A549 (cell line): ENCODE data around the gene RGS5. TPM values are rescaled to one million over a fixed set of nuclear protein-coding genes. Genes with fewer than 3 reads are reported as not detected.

ENCODE experiments used
- ATAC-seq, 2 experiments: fragments of 200-7000 bp in 1 of 2; fragments of >200 bp in 1 of 2; cut with Nextera tagmentation in 1 of 2; cut with Tn5 transposase in 1 of 2; 3 replicates each; pipeline versions ENCODE4 v1.8.0 to v1.9.1; 2018 to 2020; ENCODE audit warnings: mild to moderate bottlenecking in 1 of 2, moderate library complexity in 1 of 2
- CTCF ChIA-PET: fragments of 300-600 bp; sonication (Branson Sonifier 250); formaldehyde crosslinking; extraction: SDS; loops from one replicate; lab custom pipeline; 2021; ENCODE audit warnings: antibody characterized with exemption, inconsistent platforms; lab: Yijun Ruan, JAX
- POLR2A ChIA-PET: fragments of 350-600 bp; formaldehyde crosslinking; extraction: SDS; loops from one replicate; lab custom pipeline; 2021; ENCODE audit warnings: antibody characterized with exemption, inconsistent platforms; lab: Yijun Ruan, JAX
- DNase-seq, 2 experiments: peaks; one replicate each; pipeline versions ENCODE4 v3.0.0 to v3.0.0-alpha.2; 2011 to 2016; ENCODE audit warnings: low read depth in 1 of 2, low spot score in 1 of 2
- FAIRE-seq: peaks from 2 replicates; lab custom pipeline; 2011; peaks lifted over from hg19 to GRCh38; lab: Jason Lieb, UNC
- H3K27ac ChIP-seq, 2 experiments: fragments of >200 bp; sonication (Bioruptor Twin); formaldehyde crosslinking; 3 replicates each; pipeline ENCODE4 v1.5.1; 2016 to 2017
- H3K4me1 ChIP-seq: fragments of >200 bp; sonication (Bioruptor Twin); formaldehyde crosslinking; 3 replicates; pipeline ENCODE4 v1.6.1; 2016
- H3K4me2 ChIP-seq: fragments of >200 bp; sonication (Bioruptor Twin); formaldehyde crosslinking; 3 replicates; pipeline ENCODE4 v1.6.1; 2016
- H3K4me3 ChIP-seq: fragments of >200 bp; sonication (Bioruptor Twin); formaldehyde crosslinking; 3 replicates; pipeline ENCODE4 v1.5.1; 2016
- H3K9me3 ChIP-seq: fragments of >200 bp; sonication (Bioruptor Twin); formaldehyde crosslinking; 3 replicates; pipeline ENCODE4 v1.6.1; 2016
- BCL3 ChIP-seq: fragments of >200 bp; sonication (Bioruptor Twin); formaldehyde crosslinking; IDR thresholded peaks from 3 replicates; pipeline ENCODE4 v1.6.1; 2016
- BHLHE40 ChIP-seq: IDR thresholded peaks from 2 replicates; pipeline ENCODE4 v1.6.1; 2012; ENCODE audit warnings: low read depth, low read length, inconsistent platforms
- CEBPB ChIP-seq, 2 experiments: fragments of >200 bp in 1 of 2; sonication (Bioruptor Twin) in 1 of 2; formaldehyde crosslinking in 1 of 2; IDR thresholded peaks; 2 replicates each; pipeline ENCODE4 v1.6.1; 2012 to 2016
- CHD2 ChIP-seq: fragments of 150-350 bp; IDR thresholded peaks from 2 replicates; pipeline ENCODE4 v1.6.1; 2014; ENCODE audit warnings: low read length; ENCODE audit not compliant: partially characterized antibody
- EHF ChIP-seq: fragments of 250-450 bp; sonication (Bioruptor Pico); IDR thresholded peaks from 2 replicates; pipeline ENCODE4 v1.5.0; 2020; ENCODE audit warnings: mild to moderate bottlenecking
- ESRRA ChIP-seq: fragments of 150-350 bp; IDR thresholded peaks from 2 replicates; pipeline ENCODE4 v1.6.1; 2014; ENCODE audit warnings: mild to moderate bottlenecking, low read length, borderline replicate concordance
- FOSL2 ChIP-seq, 2 experiments: fragments of 450-650 bp in 1 of 2; fragments of >200 bp in 1 of 2; sonication (Bioruptor Twin) in 1 of 2; formaldehyde crosslinking; IDR thresholded peaks; 2 replicates each; pipeline versions ENCODE4 v1.5.0 to v1.6.1; 2016 to 2020; ENCODE audit warnings: mild to moderate bottlenecking in 1 of 2, moderate library complexity in 1 of 2
- HEYL ChIP-seq: fragments of 250-450 bp; sonication (Bioruptor Pico); IDR thresholded peaks from 2 replicates; pipeline ENCODE4 v1.8.0; 2021; ENCODE audit warnings: mild to moderate bottlenecking, moderate library complexity
- HMGXB4 ChIP-seq: fragments of 250-450 bp; sonication (Bioruptor Pico); IDR thresholded peaks from 2 replicates; pipeline ENCODE4 v1.5.0; 2021; ENCODE audit warnings: mild to moderate bottlenecking, moderate library complexity, borderline replicate concordance
- HOXA7 ChIP-seq: fragments of 250-450 bp; sonication (Bioruptor Pico); IDR thresholded peaks from 2 replicates; pipeline ENCODE4 v1.5.0; 2020; ENCODE audit warnings: mild to moderate bottlenecking, moderate library complexity
- KDM1A ChIP-seq: fragments of 200-600 bp; sonication (generic); IDR thresholded peaks from 2 replicates; pipeline ENCODE4 v1.6.1; 2016; ENCODE audit warnings: low read depth, mild to moderate bottlenecking
- MAZ ChIP-seq: fragments of 150-350 bp; IDR thresholded peaks from 2 replicates; pipeline ENCODE4 v1.6.1; 2014; ENCODE audit warnings: antibody characterized with exemption, low read depth, low read length, borderline replicate concordance
- NR3C1 ChIP-seq: fragments of >200 bp; sonication (Bioruptor Twin); formaldehyde crosslinking; IDR thresholded peaks from 3 replicates; pipeline ENCODE4 v1.6.1; 2017
- PBX3 ChIP-seq: IDR thresholded peaks from 2 replicates; pipeline ENCODE4 v1.6.1; 2012
- POLR2A ChIP-seq: IDR thresholded peaks from 2 replicates; pipeline ENCODE4 v1.6.1; 2012; ENCODE audit warnings: mild to moderate bottlenecking, low read length
- RARB ChIP-seq: fragments of 250-450 bp; sonication (Bioruptor Pico); IDR thresholded peaks from 2 replicates; pipeline ENCODE4 v1.8.0; 2021; ENCODE audit warnings: mild to moderate bottlenecking, moderate library complexity
- TP53 ChIP-seq: fragments of 250-450 bp; sonication (Bioruptor Pico); IDR thresholded peaks from 2 replicates; pipeline ENCODE4 v1.5.0; 2021; ENCODE audit warnings: mild to moderate bottlenecking, moderate library complexity
- USF2 ChIP-seq: fragments of 450-650 bp; IDR thresholded peaks from 2 replicates; pipeline ENCODE4 v1.6.1; 2014; ENCODE audit warnings: antibody characterized with exemption
- ZNF302 ChIP-seq: fragments of 250-450 bp; sonication (Bioruptor Pico); IDR thresholded peaks from 2 replicates; pipeline ENCODE4 v1.9.0; 2021; ENCODE audit warnings: inconsistent platforms, mild to moderate bottlenecking, moderate library complexity
- ZSCAN20 ChIP-seq: fragments of 250-450 bp; sonication (Bioruptor Pico); IDR thresholded peaks from 2 replicates; pipeline ENCODE4 v1.8.0; 2022; ENCODE audit warnings: mild to moderate bottlenecking, moderate library complexity
- WGBS: methylation state at CpG from one replicate; pipeline ENCODE4 v1.1.6; 2017; ENCODE audit errors: missing lambda C conversion rate; 5-methylcytosine and 5-hydroxymethylcytosine counted together
- polyA plus RNA-seq, 4 experiments: library from polyadenylated mRNA; depleted of rRNA in 3 of 4; stranded (reverse); fragments of >200 nt; fragmentation: RNase III in 1 of 4; extraction: RNeasy Plus Mini Kit Qiagen cat#74134 plus additional on column Dnase treatment in 1 of 4; gene quantifications; 2 replicates in 3 of 4; 3 replicates in 1 of 4; pipeline ENCODE4 v1.2.3, GENCODE V29; 2011 to 2017
- TF ChIP-seq, protein P1 (sequence below): IDR thresholded peaks from 2 replicates; pipeline ENCODE4 v1.6.1; 2012; ENCODE audit warnings: low read depth, borderline replicate concordance
- TF ChIP-seq, protein P2 (sequence below): IDR thresholded peaks from 2 replicates; pipeline ENCODE4 v1.6.1; 2012

RGS5 gene
- polyA plus RNA-seq, 2 of the 4 experiments (the other 2 are of a cell fraction): 2.2 to 6.5 TPM

GRCh38 chr1:163196449-163196787, 6.3 kb downstream of the RGS5 start (continued):
- TF ChIP-seq USF2 (no peak), NR3C1 (no peak)

GRCh38 chr1:163195728-163196448, 6.8 kb downstream of the RGS5 start:
- FAIRE-seq: no peak
- no peak for DNase-seq
- H3K27ac ChIP-seq: no peak overlapping the region
- H3K4me3 ChIP-seq: no peak overlapping the region
- no peaks in the 10 kb centered on the region for H3K4me1 ChIP-seq
- ATAC-seq: no peak
- no peak overlapping the region for H3K4me2 ChIP-seq
- WGBS: 46% methylated on average over 5 of the region's 5 CpGs
- H3K9me3 ChIP-seq: no peaks in the 10 kb centered on the region
- ChIA-PET CTCF (no interaction called here), POLR2A (no interaction called here)
- TF ChIP-seq HMGXB4 (no peak), CEBPB (IDR thresholded peaks at IDR 0.05) (no peak), EHF (no peak), ESRRA (no peak), ZSCAN20 (CRISPR knock-in tag) (no peak), HEYL (CRISPR knock-in tag) (no peak), PBX3 (no peak), KDM1A (no peak), BHLHE40 (no peak), MAZ (no peak), BCL3 (no peak), FOSL2 (IDR thresholded peaks at IDR 0.05) (no peak), FOSL2 (CRISPR knock-in tag; IDR thresholded peaks at IDR 0.05) (no peak), POLR2A (no peak), RARB (no peak), TP53 (CRISPR knock-in tag) (no peak)
- TF ChIP-seq, protein P1, sequence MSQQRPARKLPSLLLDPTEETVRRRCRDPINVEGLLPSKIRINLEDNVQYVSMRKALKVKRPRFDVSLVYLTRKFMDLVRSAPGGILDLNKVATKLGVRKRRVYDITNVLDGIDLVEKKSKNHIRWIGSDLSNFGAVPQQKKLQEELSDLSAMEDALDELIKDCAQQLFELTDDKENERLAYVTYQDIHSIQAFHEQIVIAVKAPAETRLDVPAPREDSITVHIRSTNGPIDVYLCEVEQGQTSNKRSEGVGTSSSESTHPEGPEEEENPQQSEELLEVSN: no peak
- TF ChIP-seq, protein P2, sequence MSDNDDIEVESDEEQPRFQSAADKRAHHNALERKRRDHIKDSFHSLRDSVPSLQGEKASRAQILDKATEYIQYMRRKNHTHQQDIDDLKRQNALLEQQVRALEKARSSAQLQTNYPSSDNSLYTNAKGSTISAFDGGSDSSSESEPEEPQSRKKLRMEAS: no peak

GRCh38 chr1:163191301-163191700, 11.4 kb downstream of the RGS5 start:
- Histone ChIP-seq H3K4me2 (no peak overlapping the region), H3K27ac (no peak overlapping the region), H3K9me3 (no peaks in the 10 kb centered on the region), H3K4me1 (no peaks in the 10 kb centered on the region), H3K4me3 (no peak overlapping the region)
- FAIRE-seq (no peak), ATAC-seq (no peak), DNase-seq (no peak)
- CTCF ChIA-PET: interaction anchor here (0.8 to 0.9 kb wide), 3 partner anchors 16 to 343 kb away, joined by 3 read pairs; no protein-coding TSS in a partner anchor
- WGBS: 0% methylated on average over 1 of the region's 1 CpG
- POLR2A ChIA-PET: no interaction called here
- TF ChIP-seq, protein P2: no peak
- TF ChIP-seq ZNF302 (CRISPR knock-in tag): no peak
- TF ChIP-seq CHD2: no peak
- no peak for TF ChIP-seq HOXA7
- TF ChIP-seq, all 56 proteins: peak for 0
